NCI-H1694 (cell line): Measurements from ENCODE around the gene EXOC4.

ENCODE experiments used
- DNase-seq: peaks from one replicate; lab custom pipeline; 2025; lab: John Stamatoyannopoulos, UW

Gene EXOC4

DNA sequence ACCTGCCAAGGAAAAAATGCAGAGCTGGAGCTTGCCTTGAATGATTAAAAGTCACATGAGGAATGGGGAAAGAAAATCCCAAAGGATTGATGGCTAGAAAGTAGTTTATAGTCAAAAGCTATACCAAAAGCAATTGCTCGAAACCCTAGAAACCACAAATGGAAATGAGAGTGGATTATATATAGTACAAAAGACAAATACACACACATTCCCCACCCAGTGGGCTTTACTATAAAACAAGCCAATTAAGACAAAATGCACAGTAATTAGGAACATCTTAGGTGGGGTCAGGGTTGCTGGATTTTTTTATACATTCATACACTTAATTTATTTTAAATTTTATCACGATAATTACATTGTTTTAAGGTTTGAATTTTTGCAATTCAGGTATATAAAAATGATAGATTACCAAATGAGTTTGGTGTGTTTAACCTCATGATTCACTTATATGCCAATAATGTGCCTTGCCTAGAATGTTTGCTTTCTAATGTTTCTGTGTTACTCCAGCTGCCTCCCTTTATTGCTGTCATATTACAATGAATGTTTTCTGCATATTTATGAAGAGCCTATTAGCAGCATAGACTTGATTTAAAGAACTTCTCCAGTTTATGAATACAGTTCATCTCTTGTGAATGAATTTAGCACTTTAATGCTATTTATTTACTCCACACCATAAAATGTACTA, 421.3 kb downstream of the EXOC4 start:
- no peak for DNase-seq

GRCh38 chr7:133675510-133676218, 422.8 kb downstream of the EXOC4 start:
- DNase-seq, result no peak

GRCh38 chr7:133676805-133677370, 424.0 kb downstream of the EXOC4 start:
- DNase-seq, result no peak

- DNase-seq, result no peak
Measured at GRCh38 chr7:133678137-133678814, 425.4 kb downstream of the EXOC4 start.

DNA sequence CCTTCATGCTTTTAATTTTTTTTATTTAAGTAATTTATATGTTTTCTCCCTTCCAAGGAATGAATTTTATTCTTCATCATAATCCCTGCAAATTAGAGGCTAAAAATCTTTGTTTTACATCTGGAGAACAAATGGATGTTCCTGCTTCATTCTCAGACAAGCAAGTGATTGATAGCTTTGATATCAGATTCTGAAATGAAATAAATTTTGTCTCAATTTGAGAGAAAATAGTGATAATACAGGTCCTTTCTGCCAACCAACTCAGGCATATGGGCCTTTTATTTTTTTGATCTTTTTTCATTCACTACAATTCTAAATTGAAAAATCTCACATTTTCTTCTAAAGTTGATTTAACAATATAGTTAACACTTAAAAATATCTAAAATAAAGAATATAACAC, 427.1 kb downstream of the EXOC4 start:
- no peak for DNase-seq

GRCh38 chr7:133681529-133681928, 428.7 kb downstream of the EXOC4 start:
- no peak for DNase-seq

GRCh38 chr7:133682364-133683181, 429.7 kb downstream of the EXOC4 start:
- DNase-seq, result no peak

GRCh38 chr7:133683182-133683454, 430.2 kb downstream of the EXOC4 start:
- no peak for DNase-seq

GRCh38 chr7:133688483-133689239, 435.8 kb downstream of the EXOC4 start:
- no peak for DNase-seq

DNA sequence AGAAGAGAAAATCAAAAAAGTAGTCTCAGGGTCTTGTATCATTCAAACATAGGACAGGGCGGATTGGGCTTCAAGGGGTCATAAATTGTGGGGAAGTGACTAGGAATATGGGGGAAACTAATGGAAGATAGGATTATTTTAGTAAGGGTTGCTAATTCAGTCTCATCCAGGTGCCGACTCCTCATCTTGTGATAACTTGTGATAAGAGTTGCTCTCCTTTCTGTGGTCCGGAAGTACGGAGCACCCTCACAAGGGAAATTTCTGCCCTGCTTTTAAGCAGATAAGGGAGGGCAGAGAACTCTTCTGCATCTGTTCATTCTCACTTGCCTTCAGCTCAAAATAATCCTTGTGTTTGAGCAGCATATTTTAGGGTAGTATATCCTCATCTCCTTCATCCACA, 437.9 kb downstream of the EXOC4 start:
- no peak for DNase-seq

- DNase-seq, result no peak
Measured at GRCh38 chr7:133691727-133692610, 439.1 kb downstream of the EXOC4 start.

GRCh38 chr7:133693281-133693680, 440.4 kb downstream of the EXOC4 start:
- DNase-seq, result no peak

DNA sequence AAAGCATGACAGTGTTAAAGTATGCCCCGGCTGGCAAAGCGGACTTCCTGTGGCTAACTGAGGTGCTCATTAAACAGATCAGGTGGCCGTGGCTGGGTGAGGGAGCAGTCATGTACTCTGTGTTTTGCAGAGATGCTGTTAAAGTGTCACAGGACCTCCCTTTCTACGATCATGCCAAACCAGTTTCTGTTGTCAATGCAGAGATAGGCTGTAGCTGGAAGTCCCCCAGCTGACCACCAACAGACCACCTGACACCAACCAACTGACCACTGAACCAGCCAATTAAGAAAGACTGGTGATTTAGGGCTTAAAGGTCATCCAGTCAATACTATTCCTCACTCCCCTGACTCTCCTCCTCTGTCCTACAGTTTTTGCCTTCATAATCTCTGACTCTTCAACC, 443.2 kb downstream of the EXOC4 start:
- DNase-seq, result no peak

DNA sequence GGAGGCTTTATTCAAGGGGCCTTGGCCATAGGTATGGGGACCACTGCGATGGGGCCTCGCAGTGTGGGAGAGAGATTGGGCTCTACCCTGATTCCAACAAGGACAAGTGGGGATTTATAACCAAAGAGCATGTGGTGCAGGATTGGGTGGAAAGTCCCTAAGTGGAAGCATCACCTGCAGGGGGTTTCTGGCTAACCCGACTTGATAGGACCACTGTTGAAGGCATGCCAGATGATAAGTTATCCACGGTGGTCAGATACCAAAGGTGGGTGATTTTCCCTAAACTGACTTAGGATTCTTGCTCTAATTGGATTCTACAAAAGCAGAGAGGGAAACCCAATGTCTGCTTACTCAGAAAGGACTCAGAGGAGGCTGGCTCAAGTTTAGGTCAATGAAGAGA, 444.7 kb downstream of the EXOC4 start:
- no peak for DNase-seq

DNA sequence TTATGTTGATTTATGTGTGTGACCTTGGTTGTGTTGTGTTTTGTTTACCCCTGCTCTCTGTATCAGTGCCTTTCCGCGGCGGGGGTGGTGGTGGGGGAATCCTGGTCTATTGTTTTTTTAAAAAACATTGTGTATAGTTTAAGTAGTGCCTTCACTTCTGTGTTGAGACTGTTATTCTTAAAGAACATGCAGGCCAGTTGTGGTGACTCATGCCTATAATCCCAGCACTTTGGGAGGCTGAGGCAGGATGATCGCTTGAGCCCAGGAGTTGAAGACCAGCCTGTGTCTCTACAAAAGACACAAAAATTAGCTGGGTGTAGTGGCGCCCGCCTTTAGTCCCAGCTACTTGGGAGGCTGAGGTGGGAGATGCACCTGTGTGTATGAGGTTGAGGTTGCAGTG, 445.2 kb downstream of the EXOC4 start:
- no peak for DNase-seq

GRCh38 chr7:133699386-133699785, 446.5 kb downstream of the EXOC4 start:
- no peak for DNase-seq

DNA sequence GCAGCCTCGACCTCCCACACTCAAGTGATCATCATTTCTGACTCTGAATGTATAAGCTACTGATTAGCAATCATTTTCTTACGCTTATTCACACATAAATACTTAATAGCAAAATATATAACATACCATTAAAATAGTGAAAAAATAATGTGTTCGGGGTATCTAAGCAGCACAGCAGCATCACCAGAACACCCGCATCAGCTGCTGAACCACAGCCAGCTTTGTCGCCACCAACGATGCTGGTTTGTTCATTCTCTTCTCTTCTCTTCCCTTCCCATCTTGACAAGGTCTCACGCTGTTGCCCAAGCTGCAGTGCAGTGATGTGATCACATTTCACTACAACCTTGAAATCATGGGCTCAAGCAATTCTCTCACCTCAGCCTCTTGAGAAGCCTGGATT, 449.2 kb downstream of the EXOC4 start:
- no peak for DNase-seq

- DNase-seq, result no peak
Measured at GRCh38 chr7:133702960-133703359, 450.1 kb downstream of the EXOC4 start.

GRCh38 chr7:133703547-133703946, 450.7 kb downstream of the EXOC4 start:
- DNase-seq, result no peak

- DNase-seq, result no peak
Measured at GRCh38 chr7:133704453-133704852, 451.6 kb downstream of the EXOC4 start.

DNA sequence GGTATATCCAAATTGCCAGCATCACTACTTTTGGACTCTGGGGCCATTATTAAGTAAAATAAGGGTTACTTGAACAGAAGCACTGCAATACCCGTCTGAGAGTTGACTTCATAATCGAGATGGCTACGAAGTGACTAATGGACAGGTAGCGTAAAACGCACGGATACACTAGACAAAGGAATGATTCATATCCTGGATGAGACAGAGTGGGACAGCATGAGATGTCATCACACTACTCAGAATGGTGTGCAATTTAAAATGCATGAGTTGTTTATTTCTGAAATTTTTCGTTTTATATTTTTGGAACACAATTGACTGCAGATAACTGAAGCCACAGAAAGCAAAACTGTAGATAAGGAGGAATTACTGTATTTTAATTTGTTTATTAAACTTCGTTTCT, 452.7 kb downstream of the EXOC4 start:
- no peak for DNase-seq
